Transverse colon (tissue), 4 donors: ENCODE results near the gene ZNF844. TPM values are rescaled to one million over a fixed set of nuclear protein-coding genes. Genes with fewer than 3 reads are reported as not detected.
A peak's percentile ranks its signal among the peaks of the same experiment; 100 is the strongest.

ENCODE experiments used
- DNase-seq: peaks from one replicate; pipeline ENCODE4 v3.0.0-alpha.2; 2019
- H3K27ac ChIP-seq, 4 donors: fragments of 200-600 bp; sonication (generic); 2 replicates each; pipeline ENCODE4 v1.5.1; 2016 to 2018; ENCODE audit warnings: inconsistent platforms in 4 of 4
- H3K27me3 ChIP-seq: fragments of 200-600 bp; sonication (generic); 2 replicates; pipeline ENCODE4 v1.5.1; 2017; ENCODE audit warnings: inconsistent platforms
- H3K36me3 ChIP-seq, 4 donors: fragments of 200-600 bp; sonication (generic); 2 replicates each; pipeline ENCODE4 v1.5.1; 2017 to 2019; ENCODE audit warnings: inconsistent platforms in 4 of 4
- H3K4me1 ChIP-seq, 4 donors: fragments of 200-600 bp; sonication (generic); 2 replicates each; pipeline ENCODE4 v1.5.1; 2017 to 2020; ENCODE audit warnings: inconsistent platforms in 4 of 4
- H3K4me3 ChIP-seq, 4 donors: fragments of 200-600 bp; sonication (generic); 1 replicate in 1 of 4; 2 replicates in 3 of 4; pipeline versions ENCODE4 v1.5.1 to v1.6.1; 2017 to 2019; ENCODE audit warnings: inconsistent platforms in 4 of 4
- H3K9me3 ChIP-seq, 2 donors: fragments of 200-600 bp; sonication (generic); 2 replicates each; pipeline ENCODE4 v1.5.1; 2017 to 2019; ENCODE audit warnings: inconsistent platforms in 2 of 2
- EP300 ChIP-seq: sonication (generic); formaldehyde crosslinking; IDR thresholded peaks from one replicate; pipeline ENCODE4 v1.6.1; 2017; ENCODE audit warnings: antibody characterized with exemption, low read depth
- POLR2A ChIP-seq: fragments of 450-650 bp; IDR thresholded peaks from one replicate; pipeline ENCODE4 v1.6.1; 2016; ENCODE audit warnings: antibody characterized with exemption, mild to moderate bottlenecking, moderate library complexity
- POLR2AphosphoS5 ChIP-seq, 3 donors: sonication (generic); formaldehyde crosslinking; IDR thresholded peaks; one replicate each; pipeline ENCODE4 v1.6.1; 2016; ENCODE audit warnings: antibody characterized with exemption in 3 of 3
- WGBS, 2 donors: methylation state at CpG; one replicate each; pipeline ENCODE4 v1.1.5; 2018; ENCODE audit warnings: low coverage in 1 of 2; 5-methylcytosine and 5-hydroxymethylcytosine counted together
- in situ Hi-C, 4 donors: fragments of 200-750 bp; cut with MboI; loops; one replicate each; pipeline versions ENCODE4 v1.15.0 to v1.15.1; 2017; ENCODE audit warnings: low sequenced_read_pairs in 3 of 4, low pct_ligation_motif_present in 1 of 4, low pct_unique_long_range_greater_than_20kb in 1 of 4
- intact Hi-C: fragments of 100-400 bp; cut with DNase I; formaldehyde crosslinking; loops from one replicate; pipeline ENCODE4 v1.15.1; 2023; ENCODE audit warnings: low total_unique reads
- small RNA-seq, 4 donors: library from RNA; depleted of rRNA; stranded (forward); fragments of <200 nt; gene quantifications; one replicate each; pipeline ENCODE3, GENCODE V24; 2016
- total RNA-seq, 4 donors: library from RNA; depleted of rRNA; stranded (reverse); fragments of >200 nt; gene quantifications; one replicate each; pipeline ENCODE4 v1.1.0, GENCODE V29; 2016
- TF ChIP-seq, protein P1 (sequence below), 5 experiments: fragments of 200-600 bp in 3 of 5; fragments of 450-650 bp in 2 of 5; sonication (generic) in 3 of 5; IDR thresholded peaks; 1 replicate in 2 of 5; 2 replicates in 3 of 5; pipeline ENCODE4 v1.5.1; 2016 to 2017; ENCODE audit warnings: antibody characterized with exemption in 5 of 5, inconsistent platforms in 3 of 5, mild to moderate bottlenecking in 2 of 5, moderate library complexity in 1 of 5

Gene ZNF844
- total RNA-seq, 4 donors from 2014 or later: 8.6 to 15.3 (median 12.5) TPM

DNA sequence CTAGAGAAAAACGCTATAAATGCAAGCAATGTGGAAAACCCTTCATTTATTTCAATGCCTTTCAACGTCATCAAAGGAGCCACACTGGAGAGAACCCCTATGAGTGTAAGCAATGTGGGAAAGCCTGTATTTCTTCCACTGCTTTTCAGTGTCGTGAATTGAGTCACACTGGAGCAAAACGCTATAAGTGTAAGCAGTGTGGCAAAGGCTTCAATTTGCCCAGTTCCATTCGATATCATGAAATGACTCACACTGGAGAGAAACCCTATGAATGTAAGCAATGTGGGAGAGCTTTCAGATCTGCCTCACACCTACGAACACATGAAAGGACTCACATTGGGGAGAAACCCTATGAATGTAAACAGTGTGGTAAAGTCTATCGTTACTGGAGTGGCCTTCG, 48.2 kb downstream of the ZNF844 start:
- in situ Hi-C loops (no loop called here), intact Hi-C loops (no loop called here)
- DNase-seq: no peak
- no peaks in the 10 kb centered on the region for H3K27me3 ChIP-seq
- TF ChIP-seq, protein P1, sequence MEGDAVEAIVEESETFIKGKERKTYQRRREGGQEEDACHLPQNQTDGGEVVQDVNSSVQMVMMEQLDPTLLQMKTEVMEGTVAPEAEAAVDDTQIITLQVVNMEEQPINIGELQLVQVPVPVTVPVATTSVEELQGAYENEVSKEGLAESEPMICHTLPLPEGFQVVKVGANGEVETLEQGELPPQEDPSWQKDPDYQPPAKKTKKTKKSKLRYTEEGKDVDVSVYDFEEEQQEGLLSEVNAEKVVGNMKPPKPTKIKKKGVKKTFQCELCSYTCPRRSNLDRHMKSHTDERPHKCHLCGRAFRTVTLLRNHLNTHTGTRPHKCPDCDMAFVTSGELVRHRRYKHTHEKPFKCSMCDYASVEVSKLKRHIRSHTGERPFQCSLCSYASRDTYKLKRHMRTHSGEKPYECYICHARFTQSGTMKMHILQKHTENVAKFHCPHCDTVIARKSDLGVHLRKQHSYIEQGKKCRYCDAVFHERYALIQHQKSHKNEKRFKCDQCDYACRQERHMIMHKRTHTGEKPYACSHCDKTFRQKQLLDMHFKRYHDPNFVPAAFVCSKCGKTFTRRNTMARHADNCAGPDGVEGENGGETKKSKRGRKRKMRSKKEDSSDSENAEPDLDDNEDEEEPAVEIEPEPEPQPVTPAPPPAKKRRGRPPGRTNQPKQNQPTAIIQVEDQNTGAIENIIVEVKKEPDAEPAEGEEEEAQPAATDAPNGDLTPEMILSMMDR (IDR thresholded peaks at IDR 0.05): no peak
- TF ChIP-seq EP300 (no peak), POLR2AphosphoS5 (IDR thresholded peaks at IDR 0.05) (no peak), POLR2A (no peak)
- no peaks in the 10 kb centered on the region for H3K4me1 ChIP-seq
- H3K9me3 ChIP-seq: peaks cover 10 to 14% of the 10 kb centered on the region in 2 donors
- 83 to 87% methylated on average over 7 to 8 of the region's 8 CpGs for WGBS, 2 donors
- H3K36me3 ChIP-seq: peaks cover 0 to 28% (median 0%) of the 10 kb centered on the region in 4 donors
- no peak overlapping the region for H3K27ac ChIP-seq
- H3K4me3 ChIP-seq: no peak overlapping the region

- WGBS, 2 donors: 92 to 95% methylated on average over 5 of the region's 5 CpGs
- peaks cover 10 to 14% of the 10 kb centered on the region in 2 donors for H3K9me3 ChIP-seq
- no peaks in the 10 kb centered on the region for H3K4me1 ChIP-seq
- in situ Hi-C loops (no loop called here), intact Hi-C loops (no loop called here)
- DNase-seq: no peak
- peaks cover 0 to 28% (median 0%) of the 10 kb centered on the region in 4 donors for H3K36me3 ChIP-seq
- TF ChIP-seq POLR2AphosphoS5 (IDR thresholded peaks at IDR 0.05) (no peak), EP300 (no peak), POLR2A (no peak)
- TF ChIP-seq, protein P1 (IDR thresholded peaks at IDR 0.05): no peak
- no peak overlapping the region for H3K4me3 ChIP-seq
- H3K27me3 ChIP-seq: no peaks in the 10 kb centered on the region
- no peak overlapping the region for H3K27ac ChIP-seq
Observed at GRCh38 chr19:12113121-12113520, 48.6 kb downstream of the ZNF844 start.

DNA sequence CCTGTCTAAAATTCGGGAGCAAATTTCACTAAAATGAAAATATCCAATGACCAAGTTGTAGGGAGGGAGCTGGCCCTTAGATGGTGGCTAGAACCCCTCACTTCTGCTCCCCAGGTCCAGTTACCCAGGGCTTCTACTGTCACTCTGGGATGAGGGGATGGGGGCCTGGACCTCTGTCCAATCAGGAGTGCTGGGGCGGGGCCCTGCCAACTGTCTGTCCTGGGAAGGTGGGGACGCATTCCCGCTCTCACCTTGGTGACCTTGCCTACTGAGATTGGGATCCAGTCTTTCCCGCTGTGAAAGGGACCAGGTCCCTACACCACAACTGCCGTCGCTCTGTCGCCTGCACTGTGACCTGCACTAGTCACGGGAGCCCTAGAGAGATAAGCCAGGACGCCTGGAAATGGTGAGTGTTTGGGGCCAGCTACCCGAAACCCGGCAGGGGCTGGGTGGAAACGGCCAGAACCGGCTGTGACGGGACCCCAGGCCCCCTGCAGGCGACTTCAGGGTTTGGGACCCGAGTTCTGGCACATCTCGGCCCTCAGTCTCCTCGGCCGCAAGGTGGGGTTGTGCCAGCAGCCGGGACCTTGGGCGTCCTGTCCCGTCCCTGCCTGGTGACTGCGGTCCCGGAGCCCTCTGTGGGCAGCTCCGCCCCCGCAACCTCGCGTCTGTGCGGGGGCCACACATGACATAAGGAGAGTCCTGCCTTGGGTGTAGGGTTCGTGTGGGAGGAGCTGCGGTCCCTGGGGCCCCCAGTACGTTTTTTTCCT, 52.9 kb downstream of the ZNF844 start:
- intact Hi-C loops (no loop called here), in situ Hi-C loops (no loop called here)
- WGBS, 2 donors: 89% methylated on average over 33 of the region's 33 CpGs; no CpG with 5 or more reads in 1 of the 2 donors

DNA sequence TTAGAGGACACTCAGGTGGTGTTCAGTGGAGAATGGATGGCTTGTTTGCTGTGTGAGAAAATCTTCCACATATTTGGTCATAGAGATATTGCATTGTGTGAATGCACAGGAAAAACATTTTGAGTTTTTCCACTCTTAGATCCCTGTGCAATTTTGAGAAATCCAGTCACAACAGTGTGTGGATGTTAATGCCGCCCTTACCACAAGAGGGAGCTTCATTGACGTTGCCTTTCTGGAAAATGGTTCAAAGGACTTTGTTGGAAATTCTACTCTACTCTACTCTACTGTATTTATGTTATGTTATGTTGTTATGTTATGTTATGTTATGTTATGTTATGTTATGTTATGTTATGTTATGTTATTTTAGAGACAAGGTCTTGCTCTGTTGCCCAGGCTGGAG, 62.2 kb downstream of the ZNF844 start:
- TF ChIP-seq, protein P1 (IDR thresholded peaks at IDR 0.05): peak; percentile 32 to 53 (median 39)
- TF ChIP-seq EP300: no peak
- Histone ChIP-seq H3K4me1 (no peaks in the 10 kb centered on the region), H3K27me3 (no peaks in the 10 kb centered on the region), H3K36me3 (peaks cover 0 to 1% (median 0%) of the 10 kb centered on the region in 4 donors), H3K9me3 (peaks cover under 1 to 8% of the 10 kb centered on the region in 2 donors), H3K27ac (no peak overlapping the region), H3K4me3 (no peak overlapping the region)
- DNase-seq: no peak
- intact Hi-C loops: no loop called here
- 17 to 30% methylated on average over 2 of the region's 2 CpGs for whole genome bisulfite sequencing, 2 donors
- in situ Hi-C loops: loop anchor here in 3 of 4 donors (25.0 kb wide), 3 partner anchors 139 to 239 kb away; partner anchors contain the start of gene ZNF69 (in 1 of the 3)

More for the DNA sequence above, 52.9 kb downstream of the ZNF844 start:
- no peak for DNase-seq
- Histone ChIP-seq H3K27me3 (no peaks in the 10 kb centered on the region), H3K9me3 (peaks cover 0 to under 1% of the 10 kb centered on the region in 2 donors), H3K27ac (no peak overlapping the region), H3K4me3 (no peak overlapping the region), H3K4me1 (no peaks in the 10 kb centered on the region), H3K36me3 (peaks cover 0 to 5% (median 0%) of the 10 kb centered on the region in 4 donors)
- no peak for TF ChIP-seq EP300
- no peak for TF ChIP-seq POLR2AphosphoS5 (IDR thresholded peaks at IDR 0.05)
- no peak for TF ChIP-seq POLR2A
- TF ChIP-seq, protein P1 (IDR thresholded peaks at IDR 0.05): no peak

Small RNA genes within 50 kb of the gene (small RNA-seq; reads per million reads assigned to genes)
- gene RF00019 (0 reads per million in 4 donors), gene RNA5SP465 (0 reads per million in 4 donors), gene RNA5SP466 (0 reads per million in 4 donors), gene RNA5SP467 (0 reads per million in 4 donors)

Other genes starting within 250 kb of the ZNF844 start
- 10 to 100 TPM; 14.6 to 20.3 (median 16.0) TPM for gene ZNF439, start 216.0 kb upstream of the ZNF844 start, total RNA-seq
- 10 to 100 TPM; 27.4 to 42.6 (median 29.9) TPM for gene ZNF69, start 176.9 kb upstream of the ZNF844 start, total RNA-seq
- gene ZNF700, start 139.6 kb upstream of the ZNF844 start, total RNA-seq: 10 to 100 TPM; 25.8 to 38.3 (median 29.1) TPM
- gene ZNF763, start 99.7 kb upstream of the ZNF844 start, total RNA-seq: 10 to 100 TPM in 2 of 4 donors, 1 to 10 TPM in 2; 7.1 to 15.1 (median 9.5) TPM
- 10 to 100 TPM in 1 of 4 donors, 1 to 10 TPM in 3; 3.2 to 13.5 (median 4.7) TPM for gene ZNF433, start 29.1 kb upstream of the ZNF844 start, total RNA-seq
- gene ZNF878, start 11.8 kb upstream of the ZNF844 start, total RNA-seq: under 1 TPM in 1 of 4 donors, not detected in 3; 0.32 TPM
- gene ZNF20, start 75.6 kb downstream of the ZNF844 start, total RNA-seq: 1 to 10 TPM in 3 of 4 donors, under 1 TPM in 1; 0.37 to 4.8 (median 2.9) TPM
- gene ZNF625, start 92.0 kb downstream of the ZNF844 start, total RNA-seq: 1 to 10 TPM in 2 of 4 donors, under 1 TPM in 1, not detected in 1; 0.60 to 2.3 (median 2.2) TPM
- gene ZNF136, start 98.4 kb downstream of the ZNF844 start, total RNA-seq: 10 to 100 TPM in 2 of 4 donors, 1 to 10 TPM in 2; 6.3 to 18.7 (median 9.1) TPM
- gene ZNF44, start 230.2 kb downstream of the ZNF844 start, total RNA-seq: 10 to 100 TPM in 3 of 4 donors, 1 to 10 TPM in 1; 7.5 to 44.4 (median 23.5) TPM